Liver (tissue), 9 donors: ENCODE data around the gene FGF14. TPM values are rescaled to one million over a fixed set of nuclear protein-coding genes. Genes with fewer than 3 reads are reported as not detected.

Experiments used
- DNase-seq: peaks from one replicate; pipeline ENCODE4 v3.0.0-alpha.2; 2017; ENCODE audit warnings: low spot score
- H3K27ac ChIP-seq, 2 donors: one replicate each; pipeline ENCODE4 v1.7.0; 2013; ENCODE audit warnings: inconsistent platforms in 2 of 2, low read length in 2 of 2, control low read depth in 1 of 2, low read depth in 1 of 2, mild to moderate bottlenecking in 1 of 2
- H3K27me3 ChIP-seq, 4 donors: one replicate each; pipeline versions ENCODE4 v1.6.1 to v1.7.0; 2013; ENCODE audit warnings: low read length in 3 of 4, inconsistent platforms in 1 of 4, mild to moderate bottlenecking in 1 of 4, moderate library complexity in 1 of 4; ENCODE audit not compliant: control insufficient read depth in 4 of 4, insufficient read depth in 4 of 4
- H3K36me3 ChIP-seq, 4 donors: one replicate each; pipeline versions ENCODE4 v1.6.1 to v1.7.0; 2013; ENCODE audit warnings: low read length in 3 of 4, mild to moderate bottlenecking in 3 of 4, low read depth in 1 of 4, moderate library complexity in 1 of 4; ENCODE audit not compliant: control insufficient read depth in 4 of 4, insufficient read depth in 3 of 4
- H3K4me1 ChIP-seq, 4 donors: one replicate each; pipeline versions ENCODE4 v1.6.1 to v1.7.0; 2013; ENCODE audit warnings: low read length in 3 of 4, mild to moderate bottlenecking in 3 of 4, moderate library complexity in 1 of 4; ENCODE audit not compliant: control insufficient read depth in 4 of 4, insufficient read depth in 4 of 4
- H3K4me3 ChIP-seq, 3 donors: one replicate each; pipeline versions ENCODE4 v1.6.1 to v1.7.0; 2013; ENCODE audit warnings: low read length in 3 of 3, control low read depth in 1 of 3, low read depth in 1 of 3, mild to moderate bottlenecking in 1 of 3
- H3K9ac ChIP-seq, 2 donors: one replicate each; pipeline ENCODE4 v1.7.0; 2013; ENCODE audit warnings: low read length in 2 of 2, mild to moderate bottlenecking in 2 of 2, moderate library complexity in 2 of 2, control low read depth in 1 of 2, low read depth in 1 of 2
- H3K9me3 ChIP-seq, 4 donors: one replicate each; pipeline versions ENCODE4 v1.6.1 to v1.7.0; 2013; ENCODE audit warnings: low read length in 3 of 4; ENCODE audit not compliant: control insufficient read depth in 4 of 4
- CTCF ChIP-seq: fragments of 150-350 bp; IDR thresholded peaks from 2 replicates; pipeline ENCODE4 v1.5.1; 2017; ENCODE audit warnings: improper control_type of control experiment, low read depth, low read length; ENCODE audit not compliant: missing input control
- GABPA ChIP-seq, 2 donors: IDR thresholded peaks in 1 of 2; conservative IDR thresholded peaks in 1 of 2; 2 replicates each; pipeline ENCODE4 v1.6.1; 2016; ENCODE audit warnings: antibody characterized with exemption in 2 of 2, mild to moderate bottlenecking in 1 of 2, moderate library complexity in 1 of 2
- HNF4A ChIP-seq, 2 donors: conservative IDR thresholded peaks; 2 replicates each; pipeline ENCODE4 v1.6.1; 2016; ENCODE audit warnings: antibody characterized with exemption in 2 of 2, mild to moderate bottlenecking in 2 of 2
- REST ChIP-seq: IDR thresholded peaks from 2 replicates; pipeline ENCODE4 v1.6.1; 2016; ENCODE audit warnings: antibody characterized with exemption, mild to moderate bottlenecking
- TAF1 ChIP-seq: conservative IDR thresholded peaks from 2 replicates; pipeline ENCODE4 v1.6.1; 2016; ENCODE audit warnings: antibody characterized with exemption, mild to moderate bottlenecking
- WGBS: extraction: QIAGEN DNeasy Blood & Tissue Kit; methylation state at CpG from one replicate; pipeline ENCODE4 v1.1.7; 2013; 5-methylcytosine and 5-hydroxymethylcytosine counted together
- polyA plus RNA-seq, 2 donors: library from polyadenylated mRNA; stranded (reverse) in 1 of 2; unstranded in 1 of 2; fragments of 200-250 nt in 1 of 2; fragments of >200 nt in 1 of 2; fragmentation: Nextera tagmentation in 1 of 2; extraction: Ambion mirVana in 1 of 2; gene quantifications; one replicate each; pipeline versions ENCODE4 v1.2.1 to v1.2.3, GENCODE V29; 2013 to 2015
- total RNA-seq, 2 donors: library from RNA; depleted of rRNA; stranded (reverse); fragments of >200 nt; gene quantifications; one replicate each; pipeline ENCODE4 v1.2.3, GENCODE V29; 2014
- TF ChIP-seq, protein P1 (sequence below): IDR thresholded peaks from 2 replicates; pipeline ENCODE4 v1.6.1; 2016; ENCODE audit warnings: antibody characterized with exemption
- donor health status: healthy.
- donor health status: healthy.
- donor health status: healthy.
- donor health status: healthy.
- donor health status: healthy.

Gene FGF14
- total and polyA plus RNA-seq, 4 donors = 0.05 to 3.3 (median 1.0) TPM

DNA sequence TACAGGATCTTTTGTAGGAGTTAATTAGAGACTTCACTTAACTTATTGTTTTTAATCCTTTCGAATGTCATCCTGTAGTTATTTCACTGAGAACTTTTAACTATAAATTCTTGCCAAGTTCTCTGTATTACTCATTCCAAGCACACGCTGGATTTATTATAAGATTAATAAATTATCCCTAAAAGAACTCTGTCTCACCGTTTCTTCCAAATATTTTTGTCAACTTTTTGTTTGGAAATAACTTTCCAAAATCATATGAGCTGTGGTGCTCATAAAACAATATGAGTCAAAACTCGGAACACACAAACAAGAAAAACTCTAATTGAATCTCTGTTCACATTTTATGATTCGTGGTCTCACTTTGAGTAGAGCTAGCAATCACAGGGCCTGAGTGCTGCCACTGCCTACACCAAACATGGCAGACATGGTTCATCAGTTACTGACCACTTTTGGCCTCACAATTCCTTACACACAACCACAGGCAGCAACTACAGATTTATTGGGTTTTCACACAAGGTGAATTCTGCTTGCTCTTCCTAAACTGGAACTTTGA lies 412.0 kb downstream of the FGF14 start:
- Histone ChIP-seq H3K9ac (no peak overlapping the region), H3K4me3 (no peak overlapping the region), H3K36me3 (no peaks in the 10 kb centered on the region), H3K4me1 (no peaks in the 10 kb centered on the region), H3K27me3 (no peaks in the 10 kb centered on the region), H3K27ac (no peak overlapping the region), H3K9me3 (no peaks in the 10 kb centered on the region)
- 67% methylated on average over 5 of the region's 5 CpGs for WGBS
- TF ChIP-seq HNF4A (conservative IDR thresholded peaks at IDR 0.05) = no peak
- TF ChIP-seq, protein P1, sequence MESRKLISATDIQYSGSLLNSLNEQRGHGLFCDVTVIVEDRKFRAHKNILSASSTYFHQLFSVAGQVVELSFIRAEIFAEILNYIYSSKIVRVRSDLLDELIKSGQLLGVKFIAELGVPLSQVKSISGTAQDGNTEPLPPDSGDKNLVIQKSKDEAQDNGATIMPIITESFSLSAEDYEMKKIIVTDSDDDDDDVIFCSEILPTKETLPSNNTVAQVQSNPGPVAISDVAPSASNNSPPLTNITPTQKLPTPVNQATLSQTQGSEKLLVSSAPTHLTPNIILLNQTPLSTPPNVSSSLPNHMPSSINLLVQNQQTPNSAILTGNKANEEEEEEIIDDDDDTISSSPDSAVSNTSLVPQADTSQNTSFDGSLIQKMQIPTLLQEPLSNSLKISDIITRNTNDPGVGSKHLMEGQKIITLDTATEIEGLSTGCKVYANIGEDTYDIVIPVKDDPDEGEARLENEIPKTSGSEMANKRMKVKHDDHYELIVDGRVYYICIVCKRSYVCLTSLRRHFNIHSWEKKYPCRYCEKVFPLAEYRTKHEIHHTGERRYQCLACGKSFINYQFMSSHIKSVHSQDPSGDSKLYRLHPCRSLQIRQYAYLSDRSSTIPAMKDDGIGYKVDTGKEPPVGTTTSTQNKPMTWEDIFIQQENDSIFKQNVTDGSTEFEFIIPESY = no peak
- DNase-seq = no peak

DNA sequence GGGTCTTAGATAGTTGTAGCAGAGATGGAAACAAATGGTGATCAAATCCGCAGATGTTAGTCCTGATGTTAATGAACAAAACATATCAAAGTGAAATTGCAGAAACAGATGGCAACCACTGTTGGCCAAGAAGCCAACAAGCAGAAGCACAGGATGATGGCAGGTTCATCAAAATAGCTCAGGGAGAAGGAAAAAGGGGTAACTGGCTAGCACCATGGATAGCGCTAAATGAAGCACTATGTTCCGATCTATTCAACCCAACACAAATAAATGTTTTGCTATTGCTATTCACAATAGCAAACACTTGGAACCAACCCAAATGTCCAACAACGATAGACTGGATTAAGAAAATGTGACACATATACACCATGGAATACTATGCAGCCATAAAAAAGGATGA lies 413.7 kb downstream of the FGF14 start:
- no peak overlapping the region for H3K9ac ChIP-seq
- no peak for DNase-seq
- H3K9me3 ChIP-seq = no peaks in the 10 kb centered on the region
- TF ChIP-seq REST (peak; percentile 83), GABPA (IDR thresholded peaks at IDR 0.05 in 1 of 2, conservative IDR thresholded peaks at IDR 0.05 in 1 of 2) (no peak)
- H3K27me3 ChIP-seq = no peaks in the 10 kb centered on the region
- WGBS = 79% methylated on average over 4 of the region's 4 CpGs
- no peaks in the 10 kb centered on the region for H3K36me3 ChIP-seq
- H3K4me3 ChIP-seq = no peak overlapping the region
- H3K27ac ChIP-seq = no peak overlapping the region
- no peaks in the 10 kb centered on the region for H3K4me1 ChIP-seq

- H3K27ac ChIP-seq = no peak overlapping the region
- H3K4me3 ChIP-seq = no peak overlapping the region
- no peak overlapping the region for H3K9ac ChIP-seq
- no peaks in the 10 kb centered on the region for H3K36me3 ChIP-seq
- H3K9me3 ChIP-seq = no peaks in the 10 kb centered on the region
- WGBS = 78% methylated on average over 2 of the region's 2 CpGs
- no peak for TF ChIP-seq GABPA (IDR thresholded peaks at IDR 0.05 in 1 of 2, conservative IDR thresholded peaks at IDR 0.05 in 1 of 2)
- no peak for TF ChIP-seq CTCF
- TF ChIP-seq TAF1 = no peak
- no peaks in the 10 kb centered on the region for H3K4me1 ChIP-seq
- H3K27me3 ChIP-seq = no peaks in the 10 kb centered on the region
- no peak for DNase-seq
These were observed 415.5 kb downstream of the FGF14 start for GRCh38 chr13:101986316-101986715.
